HL-60 (cell line): ENCODE measurements around the gene LRP1B.

Experiments
- DNase-seq, 2 experiments: peaks; one replicate each; pipeline ENCODE4 v3.0.0-alpha.2; 2010 to 2020; ENCODE audit warnings: low read depth in 1 of 2, low spot score in 1 of 2
- H3K27ac ChIP-seq: fragments of 250-450 bp; sonication (Bioruptor Pico); replicated peaks from 2 replicates; pipeline ENCODE4 v1.5.1; 2020; ENCODE audit warnings: mild to moderate bottlenecking, moderate library complexity
- H3K27me3 ChIP-seq: fragments of 250-450 bp; sonication (Bioruptor Pico); 2 replicates; pipeline ENCODE4 v1.5.1; 2021; ENCODE audit warnings: mild to moderate bottlenecking, moderate library complexity; ENCODE audit not compliant: insufficient read depth, poor library complexity, severe bottlenecking
- H3K4me3 ChIP-seq: replicated peaks from 2 replicates; pipeline ENCODE4 v1.5.1; 2011; ENCODE audit warnings: mild to moderate bottlenecking, control low read depth, low read length; ENCODE audit not compliant: insufficient read depth
- GABPA ChIP-seq: IDR thresholded peaks from 2 replicates; pipeline ENCODE4 v1.6.1; 2012; ENCODE audit warnings: low read depth
- POLR2AphosphoS5 ChIP-seq: IDR thresholded peaks from 2 replicates; pipeline ENCODE4 v1.6.1; 2012; ENCODE audit warnings: low read depth
- REST ChIP-seq: IDR thresholded peaks from 2 replicates; pipeline ENCODE4 v1.6.1; 2012; ENCODE audit warnings: low read depth; ENCODE audit not compliant: insufficient replicate concordance
- SPI1 ChIP-seq: IDR thresholded peaks from 2 replicates; pipeline ENCODE4 v1.6.1; 2012; ENCODE audit warnings: low read depth, mild to moderate bottlenecking, borderline replicate concordance
- TF ChIP-seq, protein P1 (sequence below): IDR thresholded peaks from one replicate; pipeline ENCODE4 v1.5.1; 2011; ENCODE audit warnings: low read length, control low read depth, inconsistent platforms; ENCODE audit not compliant: insufficient read depth

LRP1B gene

GRCh38 chr2:140509765-140510164, 1621.1 kb downstream of the LRP1B start:
- H3K27ac ChIP-seq = no peak overlapping the region
- H3K4me3 ChIP-seq = no peak overlapping the region
- no peaks in the 10 kb centered on the region for H3K27me3 ChIP-seq
- TF ChIP-seq POLR2AphosphoS5 (no peak), REST (no peak), SPI1 (no peak), GABPA (no peak)
- TF ChIP-seq, protein P1, sequence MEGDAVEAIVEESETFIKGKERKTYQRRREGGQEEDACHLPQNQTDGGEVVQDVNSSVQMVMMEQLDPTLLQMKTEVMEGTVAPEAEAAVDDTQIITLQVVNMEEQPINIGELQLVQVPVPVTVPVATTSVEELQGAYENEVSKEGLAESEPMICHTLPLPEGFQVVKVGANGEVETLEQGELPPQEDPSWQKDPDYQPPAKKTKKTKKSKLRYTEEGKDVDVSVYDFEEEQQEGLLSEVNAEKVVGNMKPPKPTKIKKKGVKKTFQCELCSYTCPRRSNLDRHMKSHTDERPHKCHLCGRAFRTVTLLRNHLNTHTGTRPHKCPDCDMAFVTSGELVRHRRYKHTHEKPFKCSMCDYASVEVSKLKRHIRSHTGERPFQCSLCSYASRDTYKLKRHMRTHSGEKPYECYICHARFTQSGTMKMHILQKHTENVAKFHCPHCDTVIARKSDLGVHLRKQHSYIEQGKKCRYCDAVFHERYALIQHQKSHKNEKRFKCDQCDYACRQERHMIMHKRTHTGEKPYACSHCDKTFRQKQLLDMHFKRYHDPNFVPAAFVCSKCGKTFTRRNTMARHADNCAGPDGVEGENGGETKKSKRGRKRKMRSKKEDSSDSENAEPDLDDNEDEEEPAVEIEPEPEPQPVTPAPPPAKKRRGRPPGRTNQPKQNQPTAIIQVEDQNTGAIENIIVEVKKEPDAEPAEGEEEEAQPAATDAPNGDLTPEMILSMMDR = no peak
- DNase-seq = no peak

- Histone ChIP-seq H3K27ac (no peak overlapping the region), H3K27me3 (no peaks in the 10 kb centered on the region), H3K4me3 (no peak overlapping the region)
- TF ChIP-seq SPI1 (no peak), REST (no peak), POLR2AphosphoS5 (no peak), GABPA (no peak)
- TF ChIP-seq, protein P1 = no peak
- no peak for DNase-seq
Observed at GRCh38 chr2:140508756-140509155, 1622.1 kb downstream of the LRP1B start.

DNA sequence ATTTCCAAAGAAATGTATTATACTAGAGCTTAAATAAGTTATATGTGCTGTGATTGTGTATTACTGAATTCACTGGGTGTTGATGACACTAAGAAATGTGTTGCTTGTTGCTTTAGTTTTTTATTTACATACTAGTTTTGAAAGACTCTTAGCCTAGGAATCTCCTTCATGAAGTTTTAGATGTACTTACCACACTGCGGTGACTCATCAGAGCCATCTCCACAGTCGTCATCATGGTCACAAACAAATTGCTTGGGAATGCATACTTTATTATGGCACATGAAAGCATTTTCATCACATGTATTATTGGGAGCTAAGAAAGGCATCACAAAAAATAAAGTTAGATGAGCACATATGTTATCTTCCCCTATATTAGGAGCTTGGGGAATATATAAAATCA, 1624.2 kb downstream of the LRP1B start:
- no peak overlapping the region for H3K27ac ChIP-seq
- H3K27me3 ChIP-seq = no peaks in the 10 kb centered on the region
- H3K4me3 ChIP-seq = no peak overlapping the region
- DNase-seq = no peak
- TF ChIP-seq SPI1 (no peak), GABPA (no peak), POLR2AphosphoS5 (no peak), REST (no peak)
- TF ChIP-seq, protein P1 = no peak
